Thyroid gland (tissue), 4 donors: Measurements from ENCODE around the gene CLASP1. TPM values are rescaled to one million over a fixed set of nuclear protein-coding genes. Genes with fewer than 3 reads are reported as not detected.

Experiments used
- DNase-seq, 2 donors: peaks; one replicate each; pipeline ENCODE4 v3.0.0-alpha.2; 2019
- H3K27ac ChIP-seq, 3 donors: fragments of 200-600 bp; sonication (generic); 1 replicate in 2 of 3; 2 replicates in 1 of 3; pipeline ENCODE4 v1.5.1; 2016 to 2019; ENCODE audit warnings: mild to moderate bottlenecking in 1 of 3, moderate library complexity in 1 of 3
- H3K27me3 ChIP-seq: fragments of 200-600 bp; sonication (generic); one replicate; pipeline ENCODE4 v1.5.1; 2019
- H3K36me3 ChIP-seq, 2 donors: fragments of 200-600 bp; sonication (generic); one replicate each; pipeline ENCODE4 v1.5.1; 2016 to 2019
- H3K4me1 ChIP-seq, 2 donors: fragments of 200-600 bp; sonication (generic); one replicate each; pipeline ENCODE4 v1.5.1; 2017 to 2019
- H3K4me3 ChIP-seq, 3 donors: fragments of 200-600 bp; sonication (generic); replicated peaks in 1 of 3; 1 replicate in 2 of 3; 2 replicates in 1 of 3; pipeline ENCODE4 v1.5.1; 2016; ENCODE audit warnings: mild to moderate bottlenecking in 1 of 3
- H3K9me3 ChIP-seq: fragments of 200-600 bp; sonication (generic); one replicate; pipeline ENCODE4 v1.5.1; 2017
- POLR2A ChIP-seq, 2 donors: fragments of 450-650 bp; IDR thresholded peaks; one replicate each; pipeline ENCODE4 v1.6.1; 2017; ENCODE audit warnings: antibody characterized with exemption in 2 of 2, mild to moderate bottlenecking in 2 of 2, moderate library complexity in 1 of 2
- WGBS, 2 donors: methylation state at CpG; one replicate each; pipeline ENCODE4 v1.1.5; 2017; 5-methylcytosine and 5-hydroxymethylcytosine counted together
- intact Hi-C: fragments of 100-400 bp; cut with DNase I; formaldehyde crosslinking; loops from one replicate; pipeline ENCODE4 v1.15.1; 2023
- total RNA-seq, 4 donors: library from RNA; depleted of rRNA; stranded (reverse); fragments of >200 nt; gene quantifications; one replicate each; pipeline ENCODE4 v1.2.3, GENCODE V29; 2016
- TF ChIP-seq, protein P1 (sequence below), 6 experiments: fragments of 200-600 bp in 3 of 6; fragments of 450-650 bp in 3 of 6; sonication (generic) in 3 of 6; IDR thresholded peaks; one replicate each; pipeline ENCODE4 v1.5.1; 2016 to 2019; ENCODE audit warnings: antibody characterized with exemption in 6 of 6, mild to moderate bottlenecking in 2 of 6, inconsistent platforms in 1 of 6, moderate library complexity in 1 of 6

The CLASP1 gene
- total RNA-seq, 4 donors from 2014 or later: 69.3 to 110 (median 98.3) TPM

DNA sequence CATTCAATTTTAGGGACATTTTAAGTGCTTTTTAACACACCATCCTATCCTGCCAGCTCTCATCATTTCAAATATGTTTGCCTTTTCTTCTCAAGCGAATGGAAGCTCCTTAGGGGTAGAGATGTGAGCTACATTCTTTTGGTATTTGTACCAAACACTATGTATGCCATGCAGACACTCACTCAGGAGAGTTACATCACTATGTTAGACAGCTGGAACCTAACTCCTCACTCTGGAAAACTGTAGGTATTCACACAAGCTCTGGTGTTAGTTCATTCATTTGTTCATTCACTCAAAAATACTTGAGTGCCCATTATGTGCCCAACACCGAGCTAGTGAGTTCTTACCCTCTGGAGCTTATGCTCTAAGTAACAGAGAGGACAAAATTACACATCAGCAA is 144.9 kb downstream of the CLASP1 start:
- intact Hi-C loops: no loop called here
- H3K36me3 ChIP-seq: peaks cover 0 to 7% of the 10 kb centered on the region in 2 donors
- 98 to 100% methylated on average over 2 of the region's 2 CpGs for WGBS, 2 donors

DNA sequence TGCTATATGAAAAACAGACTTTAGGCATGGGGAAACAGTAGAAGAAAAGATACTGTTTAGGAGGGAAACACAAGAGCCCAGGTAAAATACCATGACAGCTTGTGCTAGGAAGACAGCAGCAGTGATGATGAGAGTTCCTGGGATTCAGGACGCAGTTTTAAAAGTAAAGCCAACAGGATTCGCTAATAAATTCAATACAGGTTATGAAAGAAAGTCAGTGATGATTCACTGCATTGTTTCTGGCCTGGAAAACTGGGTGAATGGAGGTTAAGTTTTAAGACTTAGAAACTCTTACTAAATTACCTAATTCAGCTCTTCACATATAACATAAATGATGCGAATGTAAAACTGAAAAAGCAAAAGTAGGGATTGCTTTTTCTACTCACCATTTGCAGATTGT is 146.5 kb downstream of the CLASP1 start:
- intact Hi-C loops: no loop called here
- TF ChIP-seq POLR2A (IDR thresholded peaks at IDR 0.05): no peak
- TF ChIP-seq, protein P1, sequence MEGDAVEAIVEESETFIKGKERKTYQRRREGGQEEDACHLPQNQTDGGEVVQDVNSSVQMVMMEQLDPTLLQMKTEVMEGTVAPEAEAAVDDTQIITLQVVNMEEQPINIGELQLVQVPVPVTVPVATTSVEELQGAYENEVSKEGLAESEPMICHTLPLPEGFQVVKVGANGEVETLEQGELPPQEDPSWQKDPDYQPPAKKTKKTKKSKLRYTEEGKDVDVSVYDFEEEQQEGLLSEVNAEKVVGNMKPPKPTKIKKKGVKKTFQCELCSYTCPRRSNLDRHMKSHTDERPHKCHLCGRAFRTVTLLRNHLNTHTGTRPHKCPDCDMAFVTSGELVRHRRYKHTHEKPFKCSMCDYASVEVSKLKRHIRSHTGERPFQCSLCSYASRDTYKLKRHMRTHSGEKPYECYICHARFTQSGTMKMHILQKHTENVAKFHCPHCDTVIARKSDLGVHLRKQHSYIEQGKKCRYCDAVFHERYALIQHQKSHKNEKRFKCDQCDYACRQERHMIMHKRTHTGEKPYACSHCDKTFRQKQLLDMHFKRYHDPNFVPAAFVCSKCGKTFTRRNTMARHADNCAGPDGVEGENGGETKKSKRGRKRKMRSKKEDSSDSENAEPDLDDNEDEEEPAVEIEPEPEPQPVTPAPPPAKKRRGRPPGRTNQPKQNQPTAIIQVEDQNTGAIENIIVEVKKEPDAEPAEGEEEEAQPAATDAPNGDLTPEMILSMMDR (IDR thresholded peaks at IDR 0.05): no peak
- H3K27me3 ChIP-seq: no peaks in the 10 kb centered on the region
- peaks cover 0 to 7% of the 10 kb centered on the region in 2 donors for H3K36me3 ChIP-seq
- H3K4me3 ChIP-seq: no peak overlapping the region
- WGBS, 2 donors: 91 to 97% methylated on average over 3 of the region's 3 CpGs
- no peaks in the 10 kb centered on the region for H3K9me3 ChIP-seq
- no peak for DNase-seq
- peaks cover 7 to 12% of the 10 kb centered on the region in 2 donors for H3K4me1 ChIP-seq
- H3K27ac ChIP-seq: no peak overlapping the region

More for the DNA sequence above, 144.9 kb downstream of the CLASP1 start:
- no peak overlapping the region for H3K27ac ChIP-seq
- no peaks in the 10 kb centered on the region for H3K9me3 ChIP-seq
- H3K4me3 ChIP-seq: no peak overlapping the region
- no peaks in the 10 kb centered on the region for H3K27me3 ChIP-seq
- peaks cover 7 to 12% of the 10 kb centered on the region in 2 donors for H3K4me1 ChIP-seq
- no peak for TF ChIP-seq POLR2A (IDR thresholded peaks at IDR 0.05)
- TF ChIP-seq, protein P1 (IDR thresholded peaks at IDR 0.05): no peak
- no peak for DNase-seq

DNA sequence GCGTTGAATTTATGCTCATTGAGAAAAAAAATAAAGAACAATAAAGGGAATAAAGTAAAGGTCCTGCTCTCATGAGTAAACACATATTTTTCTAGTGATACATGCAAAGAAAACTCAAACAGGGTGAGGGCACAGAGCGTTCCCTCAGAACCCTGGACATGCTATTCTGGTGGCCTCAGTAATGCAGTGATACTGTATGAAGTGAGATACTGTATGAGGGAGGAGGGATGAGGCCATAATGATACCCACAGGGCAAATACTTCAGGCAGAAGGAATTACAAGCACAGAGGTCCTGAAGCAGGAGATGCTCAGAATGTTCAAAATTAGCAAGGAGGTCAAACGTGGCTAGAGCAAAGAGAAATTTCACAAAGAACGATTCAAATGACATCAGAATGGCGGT is 147.0 kb downstream of the CLASP1 start:
- Histone ChIP-seq H3K36me3 (peaks cover 0 to 7% of the 10 kb centered on the region in 2 donors), H3K27ac (no peak overlapping the region), H3K4me1 (peaks cover 7 to 12% of the 10 kb centered on the region in 2 donors), H3K9me3 (no peaks in the 10 kb centered on the region), H3K4me3 (no peak overlapping the region), H3K27me3 (no peaks in the 10 kb centered on the region)
- no peak for DNase-seq
- intact Hi-C loops: no loop called here
- 90% methylated on average over 5 of the region's 5 CpGs for WGBS, 2 donors
- no peak for TF ChIP-seq POLR2A (IDR thresholded peaks at IDR 0.05)
- TF ChIP-seq, protein P1 (IDR thresholded peaks at IDR 0.05): no peak

DNA sequence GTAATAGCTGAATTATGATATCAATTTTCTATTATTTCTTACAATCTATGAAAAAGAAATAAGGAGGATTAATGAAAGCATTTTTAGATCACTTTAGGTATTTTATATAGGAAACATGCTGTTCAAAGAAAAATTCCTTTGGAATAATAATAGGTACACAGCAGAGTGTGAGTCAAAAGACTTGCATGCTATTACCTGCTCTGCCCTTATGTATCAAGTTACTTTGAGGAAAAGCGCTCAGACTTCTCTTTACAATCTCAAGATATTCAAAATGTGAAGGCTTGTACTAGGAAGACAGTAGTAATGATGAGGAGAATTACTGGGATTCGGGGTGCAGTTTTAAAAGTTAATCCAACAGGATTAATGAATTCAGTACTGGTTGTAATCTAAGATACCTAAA is 147.7 kb downstream of the CLASP1 start:
- WGBS, 2 donors: 96% methylated on average over 2 of the region's 2 CpGs
- H3K4me3 ChIP-seq: no peak overlapping the region
- H3K27me3 ChIP-seq: no peaks in the 10 kb centered on the region
- H3K9me3 ChIP-seq: no peaks in the 10 kb centered on the region
- H3K4me1 ChIP-seq: peaks cover 7 to 12% of the 10 kb centered on the region in 2 donors
- peaks cover 0 to 7% of the 10 kb centered on the region in 2 donors for H3K36me3 ChIP-seq
- TF ChIP-seq, protein P1 (IDR thresholded peaks at IDR 0.05): no peak
- no peak for TF ChIP-seq POLR2A (IDR thresholded peaks at IDR 0.05)
- intact Hi-C loops: no loop called here
- no peak for DNase-seq
- no peak overlapping the region for H3K27ac ChIP-seq

DNA sequence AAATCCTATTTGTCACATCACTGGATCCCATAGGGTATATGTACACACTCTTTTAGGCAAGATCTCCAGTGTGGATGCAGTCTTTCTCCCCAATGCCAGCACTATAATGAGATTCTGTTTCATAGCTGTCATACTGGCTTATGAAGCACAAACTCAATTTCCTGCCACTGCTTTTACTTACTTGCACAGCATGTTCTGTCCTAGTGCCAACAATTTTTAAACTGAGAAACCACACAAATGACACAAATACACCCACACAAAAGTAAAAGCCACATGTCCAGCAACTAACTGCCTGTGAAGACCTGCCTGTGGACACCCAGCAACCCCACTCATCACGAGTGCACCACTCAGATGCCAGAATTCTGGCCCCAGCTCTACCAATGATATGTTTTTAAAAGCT is 148.2 kb downstream of the CLASP1 start:
- intact Hi-C loops: no loop called here
- H3K4me3 ChIP-seq: no peak overlapping the region
- WGBS, 2 donors: 74 to 78% methylated on average over 1 of the region's 1 CpG
- DNase-seq: no peak
- H3K4me1 ChIP-seq: peaks cover 2 to 7% of the 10 kb centered on the region in 2 donors
- no peaks in the 10 kb centered on the region for H3K9me3 ChIP-seq
- peaks cover 0 to 7% of the 10 kb centered on the region in 2 donors for H3K36me3 ChIP-seq
- no peak for TF ChIP-seq POLR2A (IDR thresholded peaks at IDR 0.05)
- TF ChIP-seq, protein P1 (IDR thresholded peaks at IDR 0.05): no peak
- no peak overlapping the region for H3K27ac ChIP-seq
- no peaks in the 10 kb centered on the region for H3K27me3 ChIP-seq
